B cell (primary cell): ENCODE results near the gene HAP1.

Source experiments
- EZH2 ChIP-seq: IDR thresholded peaks from 2 replicates; pipeline ENCODE4 v1.6.1; 2012; ENCODE audit warnings: borderline replicate concordance, low read depth, mild to moderate bottlenecking, moderate library complexity, low read length; ENCODE audit not compliant: insufficient read depth, poor library complexity, severe bottlenecking
- TF ChIP-seq, protein P1 (sequence below): fragments of 200-600 bp; IDR thresholded peaks from one replicate; pipeline ENCODE4 v1.8.0; 2022; ENCODE audit warnings: antibody characterized with exemption, mild to moderate bottlenecking

DNA sequence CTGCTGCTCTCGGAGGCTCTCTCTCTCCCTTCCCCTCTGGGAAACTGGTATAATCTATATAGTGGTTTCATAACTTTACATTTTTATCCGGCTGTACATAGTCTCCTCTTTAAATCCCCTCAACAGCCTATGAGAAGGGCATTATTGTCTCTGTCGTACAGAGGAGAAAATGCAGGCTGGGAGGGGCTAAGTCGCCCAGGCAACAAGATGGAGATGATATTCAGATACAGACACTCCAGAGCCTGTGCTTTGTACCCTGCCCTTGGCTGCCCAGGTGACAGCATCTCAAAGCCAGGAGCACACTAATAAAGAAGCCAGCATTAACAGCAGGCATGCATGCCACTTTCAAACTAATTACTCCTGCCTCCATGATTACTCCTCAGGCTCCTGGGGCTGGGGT is 50.4 kb downstream of the HAP1 start:
- TF ChIP-seq, protein P1, sequence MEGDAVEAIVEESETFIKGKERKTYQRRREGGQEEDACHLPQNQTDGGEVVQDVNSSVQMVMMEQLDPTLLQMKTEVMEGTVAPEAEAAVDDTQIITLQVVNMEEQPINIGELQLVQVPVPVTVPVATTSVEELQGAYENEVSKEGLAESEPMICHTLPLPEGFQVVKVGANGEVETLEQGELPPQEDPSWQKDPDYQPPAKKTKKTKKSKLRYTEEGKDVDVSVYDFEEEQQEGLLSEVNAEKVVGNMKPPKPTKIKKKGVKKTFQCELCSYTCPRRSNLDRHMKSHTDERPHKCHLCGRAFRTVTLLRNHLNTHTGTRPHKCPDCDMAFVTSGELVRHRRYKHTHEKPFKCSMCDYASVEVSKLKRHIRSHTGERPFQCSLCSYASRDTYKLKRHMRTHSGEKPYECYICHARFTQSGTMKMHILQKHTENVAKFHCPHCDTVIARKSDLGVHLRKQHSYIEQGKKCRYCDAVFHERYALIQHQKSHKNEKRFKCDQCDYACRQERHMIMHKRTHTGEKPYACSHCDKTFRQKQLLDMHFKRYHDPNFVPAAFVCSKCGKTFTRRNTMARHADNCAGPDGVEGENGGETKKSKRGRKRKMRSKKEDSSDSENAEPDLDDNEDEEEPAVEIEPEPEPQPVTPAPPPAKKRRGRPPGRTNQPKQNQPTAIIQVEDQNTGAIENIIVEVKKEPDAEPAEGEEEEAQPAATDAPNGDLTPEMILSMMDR, result no peak
- no peak for TF ChIP-seq EZH2
